Suppressor macrophage (primary cell): ENCODE data around the gene ELL.
"Not testable (repeated sequence)": the region's sequence is repeated elsewhere in the genome, so short reads cannot be mapped to it uniquely, and the experiment has no call there.

Experiments
- DNase-seq, 4 experiments: peaks; one replicate each; pipeline ENCODE4 v3.0.0-alpha.2; 2020 to 2022

Gene ELL

GRCh38 chr19:18421371-18421959 lies 100.4 kb downstream of the ELL start:
- DNase-seq = no peak

GRCh38 chr19:18420930-18421329 lies 100.9 kb downstream of the ELL start:
- DNase-seq = no peak

GRCh38 chr19:18419699-18420460 lies 102.0 kb downstream of the ELL start:
- peak in 1 of 4 experiments; percentile 50 for DNase-seq

- DNase-seq = peak; percentile 85 to 95 (median 91)
These were observed 102.6 kb downstream of the ELL start, which contains the start of gene SSBP4 for GRCh38 chr19:18419195-18419698. Gene SSBP4 (plus strand): TSS chr19:18419398. CDS start chr19:18419649, 251 bp downstream.

GRCh38 chr19:18418483-18419194 lies 103.2 kb downstream of the ELL start:
- peak in 3 of 4 experiments; percentile 50 to 69 (median 66) for DNase-seq

GRCh38 chr19:18418029-18418482 lies 103.8 kb downstream of the ELL start:
- peak; percentile 58 to 81 (median 77) for DNase-seq

GRCh38 chr19:18417250-18418028 lies 104.4 kb downstream of the ELL start:
- DNase-seq = peak; percentile 76 to 95 (median 90)

GRCh38 chr19:18416778-18417249 lies 105.1 kb downstream of the ELL start:
- peak; percentile 84 to 95 (median 92) for DNase-seq

- DNase-seq = peak; percentile 77 to 91 (median 90)
These were observed 106.5 kb downstream of the ELL start for GRCh38 chr19:18415178-18415867.

GRCh38 chr19:18414504-18415177 lies 107.2 kb downstream of the ELL start:
- DNase-seq = peak in 2 of 4 experiments; percentile 42 to 55

- DNase-seq = no peak
These were observed 109.1 kb downstream of the ELL start for GRCh38 chr19:18412610-18413239.

GRCh38 chr19:18408053-18408476 lies 113.8 kb downstream of the ELL start:
- DNase-seq = peak; percentile 59 to 83 (median 69)

- DNase-seq = no peak
These were observed 115.1 kb downstream of the ELL start for GRCh38 chr19:18406749-18407148.

- DNase-seq = not testable (repeated sequence)
These were observed 116.1 kb downstream of the ELL start for GRCh38 chr19:18405754-18406153.

- DNase-seq = peak in 3 of 4 experiments; percentile 17 to 43 (median 33)
These were observed 119.2 kb downstream of the ELL start for GRCh38 chr19:18402455-18403248.

GRCh38 chr19:18401580-18402112 lies 120.2 kb downstream of the ELL start:
- peak; percentile 94 to 98 (median 96) for DNase-seq

- peak; percentile 42 to 81 (median 68) for DNase-seq
These were observed 122.9 kb downstream of the ELL start for GRCh38 chr19:18399008-18399407.

GRCh38 chr19:18397242-18398202 lies 124.3 kb downstream of the ELL start, which contains the start of gene LRRC25:
Gene LRRC25 (minus strand): TSS chr19:18397622. CDS start chr19:18396963, 659 bp downstream.
- peak; percentile 90 to 96 (median 94) for DNase-seq
